GM13976 (cell line): Measurements from ENCODE around the gene JSRP1.

ENCODE experiments used
- DNase-seq: peaks from one replicate; pipeline ENCODE4 v3.0.0; 2012; ENCODE audit warnings: low spot score
- in situ Hi-C: fragments of 300-500 bp; cut with MboI; formaldehyde crosslinking; loops from one replicate; pipeline ENCODE4 v1.12.0; 2022; ENCODE audit warnings: low sequenced_read_pairs, mixed read lengths, inconsistent platforms; ENCODE audit not compliant: unreplicated experiment
- TF ChIP-seq, protein P1 (sequence below): IDR thresholded peaks from 2 replicates; pipeline ENCODE4 v1.5.1; 2012; ENCODE audit warnings: borderline replicate concordance, mild to moderate bottlenecking; ENCODE audit not compliant: insufficient read depth; ENCODE audit errors: extremely low read depth, missing control alignments, control extremely low read depth

JSRP1 gene

DNA sequence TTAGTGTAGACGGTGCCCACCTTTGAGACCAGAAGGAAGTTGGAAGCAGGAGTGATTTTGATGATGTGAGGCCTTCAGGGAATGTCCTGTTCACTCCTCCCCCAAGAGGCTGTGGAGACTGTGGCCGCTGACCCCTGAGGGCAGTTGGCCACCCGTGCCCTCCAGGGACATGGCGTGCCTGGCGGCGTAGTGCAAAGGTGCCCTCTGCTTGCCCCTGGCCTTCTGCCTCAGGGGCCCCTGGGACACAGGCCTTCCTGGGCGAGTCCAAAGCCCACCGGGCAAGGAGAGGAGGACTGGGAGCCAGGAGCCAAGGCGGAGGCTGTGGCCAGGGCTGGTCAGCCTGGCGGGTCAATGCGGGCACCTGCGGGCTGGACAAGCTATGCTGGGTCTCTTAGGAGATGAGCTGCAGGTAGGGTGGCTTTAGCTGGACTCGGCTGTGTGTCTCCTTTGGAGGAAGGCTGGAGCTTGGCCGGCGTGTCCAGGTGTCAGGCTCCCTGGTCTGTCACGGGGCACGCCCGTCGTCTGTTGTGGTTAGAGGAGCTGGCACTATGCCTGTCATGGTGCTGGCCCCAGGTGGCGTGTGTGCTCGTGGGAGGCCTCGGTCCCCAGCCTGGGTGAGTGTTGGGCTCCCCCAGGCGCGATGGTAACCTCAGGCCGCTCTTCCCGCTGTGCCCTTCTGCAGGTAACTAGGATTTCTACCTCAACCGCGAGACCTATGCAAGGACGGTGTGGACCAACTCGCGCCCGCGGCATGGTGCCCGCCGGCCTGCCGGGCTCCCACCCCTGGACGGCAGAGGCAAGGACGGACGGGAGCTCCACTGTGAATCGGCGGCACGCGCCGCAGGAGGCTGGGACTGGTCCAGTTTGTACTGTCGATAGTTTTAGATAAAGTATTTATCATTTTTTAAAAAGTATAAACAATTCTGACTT lies 26.8 kb downstream of the JSRP1 start:
- TF ChIP-seq, protein P1, sequence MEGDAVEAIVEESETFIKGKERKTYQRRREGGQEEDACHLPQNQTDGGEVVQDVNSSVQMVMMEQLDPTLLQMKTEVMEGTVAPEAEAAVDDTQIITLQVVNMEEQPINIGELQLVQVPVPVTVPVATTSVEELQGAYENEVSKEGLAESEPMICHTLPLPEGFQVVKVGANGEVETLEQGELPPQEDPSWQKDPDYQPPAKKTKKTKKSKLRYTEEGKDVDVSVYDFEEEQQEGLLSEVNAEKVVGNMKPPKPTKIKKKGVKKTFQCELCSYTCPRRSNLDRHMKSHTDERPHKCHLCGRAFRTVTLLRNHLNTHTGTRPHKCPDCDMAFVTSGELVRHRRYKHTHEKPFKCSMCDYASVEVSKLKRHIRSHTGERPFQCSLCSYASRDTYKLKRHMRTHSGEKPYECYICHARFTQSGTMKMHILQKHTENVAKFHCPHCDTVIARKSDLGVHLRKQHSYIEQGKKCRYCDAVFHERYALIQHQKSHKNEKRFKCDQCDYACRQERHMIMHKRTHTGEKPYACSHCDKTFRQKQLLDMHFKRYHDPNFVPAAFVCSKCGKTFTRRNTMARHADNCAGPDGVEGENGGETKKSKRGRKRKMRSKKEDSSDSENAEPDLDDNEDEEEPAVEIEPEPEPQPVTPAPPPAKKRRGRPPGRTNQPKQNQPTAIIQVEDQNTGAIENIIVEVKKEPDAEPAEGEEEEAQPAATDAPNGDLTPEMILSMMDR: no peak
- in situ Hi-C loops: no loop called here
- no peak for DNase-seq

DNA sequence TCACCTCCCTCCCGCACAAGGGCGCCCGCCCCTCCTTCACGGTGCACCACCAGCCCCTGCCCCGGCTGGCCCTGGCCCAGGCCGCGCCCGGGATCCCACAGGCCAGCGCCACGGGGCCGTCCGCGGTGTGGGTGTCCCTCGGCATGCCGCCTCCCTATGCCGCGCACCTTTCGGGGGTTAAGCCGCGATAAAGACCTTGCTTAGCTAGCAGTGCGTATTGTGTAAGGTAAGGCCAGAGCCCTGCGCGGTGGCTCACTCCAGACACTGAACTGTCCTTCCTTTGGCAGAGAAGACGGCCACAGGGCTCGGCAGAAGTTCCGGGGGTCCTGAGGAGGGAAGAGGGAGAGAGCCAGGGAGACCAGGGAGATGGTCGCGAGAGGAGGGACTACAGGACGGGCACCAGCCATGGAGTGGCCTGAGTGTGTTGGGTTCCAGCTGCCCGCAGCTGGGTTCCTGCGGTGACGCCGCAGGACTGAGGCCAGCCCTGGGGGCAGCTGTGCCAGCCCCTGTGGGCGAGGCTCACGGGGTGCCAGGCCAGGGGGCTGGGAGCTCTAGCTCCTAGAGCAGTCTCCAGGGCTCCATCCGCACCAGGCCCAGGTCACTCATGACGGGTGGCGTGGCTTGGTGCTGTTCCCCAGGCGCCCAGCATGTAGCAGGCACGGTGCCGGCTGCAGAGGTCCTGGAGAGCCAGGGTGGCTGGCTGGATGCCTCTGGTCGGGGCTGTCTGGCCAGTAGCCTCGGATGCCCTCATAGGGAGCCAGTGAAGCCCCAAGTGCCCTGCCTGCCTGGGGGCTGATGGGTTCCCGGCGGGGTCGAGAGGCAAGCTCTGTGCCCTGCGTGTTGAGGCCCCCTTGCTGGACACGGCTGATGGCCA lies 27.8 kb downstream of the JSRP1 start:
- in situ Hi-C loops: no loop called here
- DNase-seq: no peak
- TF ChIP-seq, protein P1: no peak

DNA sequence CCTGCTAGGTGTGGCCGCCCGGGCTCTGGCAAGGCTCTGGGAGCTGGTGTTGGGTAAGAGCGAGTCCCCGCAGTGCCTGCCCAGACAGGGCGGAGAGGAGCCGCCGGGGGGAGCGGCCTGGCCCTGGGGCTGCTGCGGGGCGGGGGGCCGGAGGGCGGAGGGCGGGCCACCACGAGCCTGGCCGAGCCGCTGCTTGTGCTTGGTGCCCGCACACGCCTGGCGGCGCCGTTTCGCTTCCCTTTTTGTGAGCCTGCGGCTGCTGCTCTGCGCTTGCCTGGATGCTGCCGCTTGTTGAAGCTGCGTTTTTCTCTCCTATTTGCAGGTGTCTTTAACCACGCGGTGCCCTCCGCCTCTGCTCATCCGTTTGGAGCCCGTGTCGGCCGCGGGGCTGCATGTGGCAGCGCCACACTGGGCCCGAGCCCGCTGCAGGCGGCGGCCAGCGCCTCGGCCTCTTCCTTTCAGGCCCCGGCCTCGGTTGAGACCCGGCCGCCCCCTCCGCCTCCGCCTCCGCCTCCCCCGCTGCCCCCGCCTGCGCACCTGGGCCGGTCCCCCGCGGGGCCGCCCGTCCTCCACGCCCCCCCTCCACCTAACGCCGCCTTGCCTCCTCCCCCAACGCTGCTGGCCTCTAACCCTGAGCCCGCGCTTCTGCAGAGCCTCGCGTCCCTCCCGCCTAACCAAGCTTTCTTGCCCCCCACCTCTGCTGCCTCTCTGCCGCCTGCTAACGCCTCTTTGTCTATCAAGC lies 28.6 kb downstream of the JSRP1 start:
- in situ Hi-C loops: no loop called here
- TF ChIP-seq, protein P1: peak; percentile 20
- DNase-seq: peak; percentile 82

DNA sequence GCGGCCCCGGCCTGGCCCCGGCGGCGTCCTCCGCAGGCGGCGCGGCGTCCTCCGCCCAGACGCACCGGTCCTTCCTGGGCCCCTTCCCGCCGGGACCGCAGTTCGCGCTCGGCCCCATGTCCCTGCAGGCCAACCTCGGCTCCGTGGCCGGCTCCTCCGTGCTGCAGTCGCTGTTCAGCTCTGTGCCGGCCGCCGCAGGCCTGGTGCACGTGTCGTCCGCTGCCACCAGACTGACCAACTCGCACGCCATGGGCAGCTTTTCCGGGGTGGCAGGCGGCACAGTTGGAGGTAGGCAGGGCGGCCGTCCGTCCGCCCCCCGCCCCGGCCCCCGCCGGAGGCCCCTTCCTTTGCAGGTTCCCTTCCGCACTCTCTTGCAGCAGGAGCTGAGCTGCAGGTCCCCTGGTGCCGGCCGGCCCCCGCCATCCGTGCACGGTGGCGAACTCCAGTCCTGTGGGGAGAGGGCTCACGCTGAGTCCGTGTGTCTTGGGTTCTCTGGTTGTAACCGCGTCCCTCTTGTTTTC lies 29.3 kb downstream of the JSRP1 start:
- DNase-seq: no peak
- in situ Hi-C loops: no loop called here
- TF ChIP-seq, protein P1: no peak

DNA sequence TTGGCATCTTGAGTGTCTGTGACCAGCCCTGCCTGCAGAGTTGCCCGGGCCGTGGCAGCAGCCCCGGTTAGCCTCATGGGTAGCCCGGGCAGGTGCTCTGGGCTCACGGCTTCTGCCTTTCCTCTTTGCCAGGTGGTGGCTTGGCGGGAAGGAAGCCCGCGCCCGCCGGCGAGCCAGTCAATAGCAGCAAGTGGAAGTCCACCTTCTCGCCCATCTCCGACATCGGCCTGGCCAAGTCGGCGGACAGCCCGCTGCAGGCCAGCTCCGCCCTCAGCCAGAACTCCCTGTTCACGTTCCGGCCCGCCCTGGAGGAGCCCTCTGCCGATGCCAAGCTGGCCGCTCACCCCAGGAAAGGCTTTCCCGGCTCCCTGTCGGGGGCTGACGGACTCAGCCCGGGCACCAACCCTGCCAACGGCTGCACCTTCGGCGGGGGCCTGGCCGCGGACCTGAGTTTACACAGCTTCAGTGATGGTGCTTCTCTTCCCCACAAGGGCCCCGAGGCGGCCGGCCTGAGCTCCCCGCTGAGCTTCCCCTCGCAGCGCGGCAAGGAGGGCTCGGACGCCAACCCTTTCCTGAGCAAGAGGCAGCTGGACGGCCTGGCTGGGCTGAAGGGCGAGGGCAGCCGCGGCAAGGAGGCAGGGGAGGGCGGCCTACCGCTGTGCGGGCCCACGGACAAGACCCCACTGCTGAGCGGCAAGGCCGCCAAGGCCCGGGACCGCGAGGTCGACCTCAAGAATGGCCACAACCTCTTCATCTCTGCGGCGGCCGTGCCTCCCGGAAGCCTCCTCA lies 30.0 kb downstream of the JSRP1 start:
- DNase-seq: no peak
- in situ Hi-C loops: no loop called here
- TF ChIP-seq, protein P1: no peak
